ENCODE data around the gene CNTFR. TPM values are rescaled to one million over a fixed set of nuclear protein-coding genes. Genes with fewer than 3 reads are reported as not detected.
A peak's percentile ranks its signal among the peaks of the same experiment; 100 is the strongest.

Gene CNTFR
- total and polyA plus RNA-seq, 2 of the 8 experiments (the other 6 are each of a cell fraction or from before 2014, with no cell fraction given), result 1.2 to 4.2 TPM

DNA sequence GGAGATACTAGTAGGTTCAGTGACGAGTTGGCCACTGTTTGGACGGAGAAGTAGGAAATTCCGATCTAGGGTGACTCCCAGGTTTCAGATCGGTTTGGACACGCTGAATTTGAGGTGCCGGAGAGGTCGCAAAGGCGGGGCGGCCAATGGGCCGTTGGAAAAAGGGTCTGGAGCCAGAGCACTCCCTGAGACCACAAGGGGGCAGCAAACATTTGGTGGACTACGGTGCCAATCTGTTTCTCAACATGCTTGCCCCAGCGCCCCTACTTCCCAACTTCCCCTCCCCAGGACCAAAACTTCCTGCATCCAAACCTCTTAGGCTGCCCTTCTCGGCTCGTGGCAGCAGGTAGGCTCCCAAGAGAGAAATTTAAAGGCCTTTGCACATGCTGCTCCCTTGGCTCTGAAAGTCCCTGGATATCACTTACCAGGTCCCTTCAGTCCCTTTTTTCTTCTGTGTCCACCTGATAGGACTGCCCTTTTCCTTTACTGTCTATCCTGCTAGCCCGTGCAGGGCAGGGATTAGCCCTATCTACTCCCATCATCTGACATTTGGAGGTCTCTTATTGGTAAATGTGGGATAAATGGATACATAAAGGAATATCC is 23.4 kb upstream of the CNTFR start (continued):
- TF ChIP-seq, protein P1, sequence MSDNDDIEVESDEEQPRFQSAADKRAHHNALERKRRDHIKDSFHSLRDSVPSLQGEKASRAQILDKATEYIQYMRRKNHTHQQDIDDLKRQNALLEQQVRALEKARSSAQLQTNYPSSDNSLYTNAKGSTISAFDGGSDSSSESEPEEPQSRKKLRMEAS (IDR thresholded peaks at IDR 0.05), result 0 out of 2 replicates have a peak, but pooled peaks have one; percentile 20
- TF ChIP-seq SIRT6 (IDR thresholded peaks at IDR 0.05; ENCODE audit: low read length), result no peak
- no peak for TF ChIP-seq HDAC6 (IDR thresholded peaks at IDR 0.05; ENCODE audit: low read depth, low read length)
- TF ChIP-seq CREB1 (IDR thresholded peaks at IDR 0.05), result no peak
- no peak for TF ChIP-seq EGR1 (IDR thresholded peaks at IDR 0.05; ENCODE audit: borderline replicate concordance, low read depth, low read length)
- TF ChIP-seq SP2 (IDR thresholded peaks at IDR 0.05; ENCODE audit: low read length), result no peak
- TF ChIP-seq SP4 (IDR thresholded peaks at IDR 0.05; ENCODE audit: low read length), result no peak
- no peak for TF ChIP-seq JUN (IDR thresholded peaks at IDR 0.05; ENCODE audit: low read depth, low read length)
- no peak for TF ChIP-seq CHD7 (IDR thresholded peaks at IDR 0.05; ENCODE audit: insufficient replicate concordance, low read length)
- no peak for TF ChIP-seq TAF1 (IDR thresholded peaks at IDR 0.05; ENCODE audit: low read depth, low read length)
- peak; percentile 36; the same call in 1 of the 2 replicates for TF ChIP-seq GABPA (IDR thresholded peaks at IDR 0.05; ENCODE audit: borderline replicate concordance, insufficient read depth, low read length)
- no peak for TF ChIP-seq SAP30 (IDR thresholded peaks at IDR 0.05; ENCODE audit: insufficient read depth, insufficient replicate concordance, low read length)

All from H1 (cell line).